NB4 (cell line): Measurements from ENCODE around the gene PRSS35.

Source experiments
- CTCF ChIP-seq: IDR thresholded peaks from one replicate; pipeline ENCODE4 v1.5.1; 2012; ENCODE audit warnings: low read depth, low read length
- MAX ChIP-seq: IDR thresholded peaks from 2 replicates; pipeline ENCODE4 v1.6.1; 2011; ENCODE audit warnings: low read depth, low read length
- POLR2A ChIP-seq: IDR thresholded peaks from 2 replicates; pipeline ENCODE4 v1.6.1; 2011; ENCODE audit warnings: mild to moderate bottlenecking; ENCODE audit not compliant: insufficient read length; ENCODE audit errors: extremely low read depth

GRCh38 chr6:83466328-83466727, 46.0 kb upstream of the PRSS35 start:
- no peak for TF ChIP-seq CTCF
- no peak for TF ChIP-seq POLR2A
- no peak for TF ChIP-seq MAX
